GM18951 (cell line): ENCODE results near the gene KCNH5.
"Not testable (repeated sequence)": the region's sequence is repeated elsewhere in the genome, so short reads cannot be mapped to it uniquely, and the experiment has no call there.

Experiments
- POLR2A ChIP-seq: IDR thresholded peaks from 4 replicates; pipeline ENCODE4 v1.6.1; 2011; ENCODE audit warnings: mild to moderate bottlenecking; ENCODE audit not compliant: insufficient read length, insufficient read depth; ENCODE audit errors: extremely low read depth
- in situ Hi-C: fragments of 300-500 bp; cut with MboI; formaldehyde crosslinking; loops from one replicate; pipeline ENCODE4 v1.12.0; 2022; ENCODE audit warnings: low sequenced_read_pairs, mixed read lengths, inconsistent platforms; ENCODE audit not compliant: unreplicated experiment

Gene KCNH5

GRCh38 chr14:62792578-62792977 lies 252.7 kb downstream of the KCNH5 start:
- in situ Hi-C loops = no loop called here
- no peak for TF ChIP-seq POLR2A

DNA sequence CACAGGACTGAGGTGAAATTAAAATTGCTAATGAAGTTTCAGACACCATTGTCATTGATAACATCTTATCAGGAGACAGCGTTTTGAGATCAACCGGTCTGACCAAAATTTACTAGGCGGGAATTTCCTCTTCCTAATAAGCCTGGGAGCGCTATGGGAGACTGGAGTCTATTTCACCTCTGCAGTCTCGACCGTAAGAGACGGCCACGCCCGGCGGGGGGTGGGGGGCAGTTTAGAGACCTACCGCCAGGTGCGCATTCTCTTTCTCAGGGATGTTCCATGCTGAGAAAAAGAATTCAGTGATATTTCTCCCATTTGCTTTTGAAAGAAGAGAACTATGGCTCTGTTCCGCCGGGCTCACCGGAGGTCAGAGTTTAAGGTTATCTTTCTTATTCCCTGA lies 263.9 kb downstream of the KCNH5 start:
- in situ Hi-C loops = not testable (repeated sequence)

DNA sequence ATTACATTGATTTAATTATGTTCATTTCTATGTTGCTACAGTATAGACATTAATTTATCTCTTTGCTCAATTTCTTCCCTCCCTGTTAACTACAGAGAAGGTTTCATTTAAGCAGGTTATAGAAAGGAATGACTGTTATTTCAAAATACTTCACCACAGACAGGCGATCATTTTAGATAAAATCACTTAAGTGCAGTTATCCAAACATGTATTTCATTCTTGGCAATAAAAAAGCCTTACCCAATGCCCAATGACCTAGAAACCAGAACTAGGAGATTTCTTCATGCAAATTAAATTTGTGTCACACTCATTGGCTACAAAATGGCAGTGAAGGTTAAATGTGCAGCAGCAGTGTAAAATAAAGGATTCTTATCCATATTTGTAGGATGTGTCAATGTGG lies 266.4 kb downstream of the KCNH5 start:
- TF ChIP-seq POLR2A = no peak
- in situ Hi-C loops = no loop called here

DNA sequence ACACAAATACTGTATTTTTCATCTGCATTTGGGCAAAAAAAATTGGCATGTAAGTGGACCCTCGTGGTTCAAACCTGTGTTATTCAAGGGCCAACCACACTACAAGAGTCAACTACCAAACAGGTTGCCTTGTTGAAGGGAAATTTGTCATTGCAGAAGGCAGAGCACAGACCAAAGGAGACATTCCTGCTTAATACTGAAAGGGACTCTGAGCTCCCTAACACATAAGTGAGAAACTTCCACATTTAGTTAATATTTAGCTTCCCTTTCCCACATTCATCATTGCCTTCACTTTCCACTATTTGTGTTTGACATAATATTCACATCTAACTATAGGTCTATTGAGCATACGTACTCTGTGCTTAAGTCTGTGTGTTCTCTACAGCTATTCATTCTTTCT lies 266.9 kb downstream of the KCNH5 start:
- TF ChIP-seq POLR2A = no peak
- in situ Hi-C loops = no loop called here

GRCh38 chr14:62777510-62777909 lies 267.7 kb downstream of the KCNH5 start:
- in situ Hi-C loops = no loop called here
- no peak for TF ChIP-seq POLR2A

- TF ChIP-seq POLR2A = no peak
- in situ Hi-C loops = no loop called here
These were observed 269.0 kb downstream of the KCNH5 start for GRCh38 chr14:62776300-62776699.

GRCh38 chr14:62768753-62769152 lies 276.5 kb downstream of the KCNH5 start:
- in situ Hi-C loops = no loop called here
- TF ChIP-seq POLR2A = no peak

DNA sequence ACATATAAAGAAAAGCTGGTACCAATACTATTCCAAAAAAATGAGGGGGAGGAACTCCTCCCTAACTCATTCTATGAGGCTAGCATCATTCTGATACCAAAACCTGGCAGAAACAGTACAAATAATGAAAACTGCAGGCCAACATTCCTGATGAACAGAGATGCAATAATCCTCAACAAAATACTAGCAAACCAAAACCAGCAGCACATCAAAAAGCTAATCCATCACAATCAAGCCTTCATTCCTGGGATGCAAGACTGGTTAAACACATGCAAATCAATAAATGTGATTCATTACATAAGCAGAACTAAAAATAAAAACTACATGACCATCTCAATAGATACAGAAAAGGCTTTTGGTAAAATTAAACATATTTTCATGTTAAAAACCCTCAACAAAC lies 281.3 kb downstream of the KCNH5 start:
- TF ChIP-seq POLR2A = no peak

GRCh38 chr14:62759796-62760195 lies 285.5 kb downstream of the KCNH5 start:
- TF ChIP-seq POLR2A = no peak
- in situ Hi-C loops = no loop called here

More for the DNA sequence above, 281.3 kb downstream of the KCNH5 start:
- in situ Hi-C loops = no loop called here

DNA sequence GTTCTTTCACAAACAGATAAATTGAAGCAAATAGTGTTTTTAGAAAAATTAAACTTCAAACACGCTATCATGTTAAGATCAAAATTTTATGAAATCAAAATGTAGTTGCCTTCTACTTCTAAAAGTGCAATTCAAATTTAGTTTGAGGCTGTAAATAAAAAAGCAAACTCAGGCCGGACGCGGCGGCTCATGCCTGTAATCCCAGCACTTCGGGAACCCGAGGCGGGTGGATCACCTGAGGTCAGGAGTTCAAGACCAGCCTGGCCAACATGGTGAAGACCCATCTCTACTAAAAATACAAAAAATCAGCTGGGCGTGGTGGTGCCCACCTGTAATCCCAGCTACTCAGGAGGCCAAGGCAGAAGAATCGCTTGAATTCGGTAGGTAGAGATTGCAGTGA lies 298.4 kb downstream of the KCNH5 start:
- in situ Hi-C loops = not testable (repeated sequence)

DNA sequence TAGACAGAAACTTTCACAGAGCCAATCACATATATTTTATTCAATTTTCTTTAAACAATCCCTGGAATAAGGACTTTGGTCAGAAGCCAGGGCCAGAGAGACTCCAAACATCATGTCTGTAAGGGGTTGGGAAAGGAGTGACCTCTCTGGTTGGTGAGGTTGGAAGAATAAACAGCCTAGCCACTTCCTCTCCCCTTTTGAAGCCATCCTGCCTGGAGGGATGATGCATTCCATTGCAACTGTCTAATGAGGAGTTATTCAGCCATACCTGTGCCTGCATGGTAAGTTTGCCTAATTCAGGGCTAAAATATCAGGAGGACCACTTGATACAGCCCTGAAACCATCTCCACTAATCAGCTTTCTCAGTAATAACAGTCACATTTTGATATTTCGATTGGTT lies 299.8 kb downstream of the KCNH5 start:
- TF ChIP-seq POLR2A = no peak

GRCh38 chr14:62743560-62743959 lies 301.7 kb downstream of the KCNH5 start:
- TF ChIP-seq POLR2A = no peak
- in situ Hi-C loops = no loop called here

More for the DNA sequence above, 299.8 kb downstream of the KCNH5 start:
- in situ Hi-C loops = no loop called here

GRCh38 chr14:62743118-62743517 lies 302.1 kb downstream of the KCNH5 start:
- in situ Hi-C loops = no loop called here
- TF ChIP-seq POLR2A = no peak

GRCh38 chr14:62739647-62740046 lies 305.6 kb downstream of the KCNH5 start:
- in situ Hi-C loops = no loop called here
- no peak for TF ChIP-seq POLR2A
